GM18907 (cell line): ENCODE data around the gene BLOC1S3.
A peak's percentile ranks its signal among the peaks of the same experiment; 100 is the strongest.

Experiments
- ATAC-seq: cut with Tn5 transposase; IDR thresholded peaks from one replicate; pipeline ENCODE4 v1.9.1; 2021; ENCODE audit warnings: mild to moderate bottlenecking, moderate library complexity; ENCODE audit not compliant: unreplicated experiment

BLOC1S3 gene

GRCh38 chr19:45178262-45179071 is at the start of gene BLOC1S3:
TSS of gene BLOC1S3 (plus strand) at chr19:45178784. CDS start at chr19:45179297, 513 bp downstream.
- peak; percentile 83 for ATAC-seq

GRCh38 chr19:45128806-45129205 is 49.8 kb upstream of the BLOC1S3 start:
- ATAC-seq: no peak

- ATAC-seq: no peak
These were observed 48.3 kb upstream of the BLOC1S3 start for GRCh38 chr19:45130236-45130635.

GRCh38 chr19:45130888-45131615 is 47.5 kb upstream of the BLOC1S3 start:
- no peak for ATAC-seq

- no peak for ATAC-seq
These were observed 44.9 kb upstream of the BLOC1S3 start for GRCh38 chr19:45133661-45134060.

- no peak for ATAC-seq
These were observed 43.3 kb upstream of the BLOC1S3 start for GRCh38 chr19:45135176-45135885.

- ATAC-seq: peak; percentile 22
These were observed 41.9 kb upstream of the BLOC1S3 start for GRCh38 chr19:45136507-45137178.

- peak; percentile 63 for ATAC-seq
These were observed 41.3 kb upstream of the BLOC1S3 start for GRCh38 chr19:45137179-45137761.

- no peak for ATAC-seq
These were observed 40.3 kb upstream of the BLOC1S3 start for GRCh38 chr19:45138303-45138751.

- no peak for ATAC-seq
These were observed 39.1 kb upstream of the BLOC1S3 start for GRCh38 chr19:45139286-45140143.

- ATAC-seq: no peak
These were observed 38.5 kb upstream of the BLOC1S3 start for GRCh38 chr19:45140144-45140503.

GRCh38 chr19:45140533-45140932 is 38.1 kb upstream of the BLOC1S3 start:
- no peak for ATAC-seq

GRCh38 chr19:45141203-45141900 is 37.2 kb upstream of the BLOC1S3 start:
- ATAC-seq: no peak

GRCh38 chr19:45142016-45142725 is 36.4 kb upstream of the BLOC1S3 start:
- ATAC-seq: no peak

GRCh38 chr19:45142726-45143110 is 35.9 kb upstream of the BLOC1S3 start:
- ATAC-seq: no peak

- no peak for ATAC-seq
These were observed 33.9 kb upstream of the BLOC1S3 start for GRCh38 chr19:45144431-45145269.
